Stimulated activated effector memory CD8-positive, alpha-beta T cell treated with anti-CD3 and anti-CD28 coated beads, Interleukin-12 subunit alpha, Interleukin-12 subunit beta, amount 100 ng/mL, for 72 hours (primary cell): ENCODE results near the gene SIGLEC6.

ENCODE experiments used
- ATAC-seq: fragments of 150-1000 bp; cut with Tn5 transposase; 2 replicates; pipeline ENCODE4 v1.10.0; 2021
- DNase-seq, 2 donors: peaks; one replicate each; pipeline ENCODE4 v3.0.0; 2021 to 2022; ENCODE audit warnings: low spot score in 2 of 2
- H3K27ac Mint-ChIP-seq: one replicate; pipeline ENCODE4 v1.8.0; 2022; ENCODE audit warnings: mild to moderate bottlenecking, mixed read lengths
- H3K36me3 Mint-ChIP-seq: one replicate; pipeline ENCODE4 v1.8.0; 2022; ENCODE audit warnings: mild to moderate bottlenecking, mixed read lengths
- H3K4me1 Mint-ChIP-seq: one replicate; pipeline ENCODE4 v1.8.0; 2022; ENCODE audit warnings: mixed read lengths
- H3K4me3 Mint-ChIP-seq: one replicate; pipeline ENCODE4 v1.8.0; 2022; ENCODE audit warnings: mild to moderate bottlenecking, mixed read lengths
- H3K9me3 Mint-ChIP-seq: one replicate; pipeline ENCODE4 v1.8.0; 2022; ENCODE audit warnings: mixed read lengths

The SIGLEC6 gene

DNA sequence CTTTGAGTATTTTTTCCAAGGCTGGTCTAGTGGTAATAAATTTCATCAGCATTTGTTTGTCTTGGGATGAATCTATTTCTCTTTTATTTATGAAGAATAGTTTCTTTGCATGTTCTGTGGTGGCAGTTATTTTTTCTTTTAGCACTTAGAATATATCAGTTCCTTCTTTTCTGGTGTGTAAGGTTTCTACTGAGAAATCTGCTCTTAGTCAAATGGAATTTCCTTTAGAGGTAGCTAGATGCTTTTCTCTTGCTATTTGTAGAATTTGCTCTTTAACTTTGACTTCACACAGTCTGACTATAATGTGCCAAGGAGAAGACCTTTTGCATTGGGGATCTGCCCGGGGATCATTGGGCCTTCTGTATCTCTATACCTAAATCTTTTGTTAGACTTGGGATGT lies 4.1 kb upstream of the SIGLEC6 start:
- Mint-ChIP-seq H3K27ac (no peak overlapping the region), H3K9me3 (no peaks in the 10 kb centered on the region), H3K4me1 (no peaks in the 10 kb centered on the region), H3K36me3 (no peaks in the 10 kb centered on the region), H3K4me3 (no peak overlapping the region)
- no peak for DNase-seq
- ATAC-seq, result no peak

DNA sequence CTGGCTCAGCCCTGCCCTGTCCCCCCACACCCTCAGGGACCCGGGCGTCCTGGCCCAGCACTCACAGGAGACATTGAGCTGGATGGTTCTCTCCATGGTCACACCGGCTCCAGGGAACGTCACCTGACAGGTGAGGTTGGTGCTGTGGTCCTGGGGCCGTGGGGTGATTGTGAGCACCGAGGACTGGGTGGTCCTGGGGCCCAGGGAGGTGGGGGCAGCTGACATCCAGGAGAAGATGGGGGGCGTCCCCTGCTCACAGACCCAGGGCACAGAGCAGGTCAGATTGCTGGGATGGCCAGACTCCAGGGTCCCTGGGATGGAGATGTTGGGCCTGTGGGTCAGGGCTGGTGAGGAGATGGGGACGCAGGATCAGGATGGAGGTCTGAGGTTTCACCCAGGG lies 854 bp downstream of the SIGLEC6 start:
- Mint-ChIP-seq H3K27ac (no peak overlapping the region), H3K9me3 (no peaks in the 10 kb centered on the region), H3K4me3 (no peak overlapping the region), H3K36me3 (no peaks in the 10 kb centered on the region), H3K4me1 (no peaks in the 10 kb centered on the region)
- ATAC-seq, result peak; percentile 14
- no peak for DNase-seq

DNA sequence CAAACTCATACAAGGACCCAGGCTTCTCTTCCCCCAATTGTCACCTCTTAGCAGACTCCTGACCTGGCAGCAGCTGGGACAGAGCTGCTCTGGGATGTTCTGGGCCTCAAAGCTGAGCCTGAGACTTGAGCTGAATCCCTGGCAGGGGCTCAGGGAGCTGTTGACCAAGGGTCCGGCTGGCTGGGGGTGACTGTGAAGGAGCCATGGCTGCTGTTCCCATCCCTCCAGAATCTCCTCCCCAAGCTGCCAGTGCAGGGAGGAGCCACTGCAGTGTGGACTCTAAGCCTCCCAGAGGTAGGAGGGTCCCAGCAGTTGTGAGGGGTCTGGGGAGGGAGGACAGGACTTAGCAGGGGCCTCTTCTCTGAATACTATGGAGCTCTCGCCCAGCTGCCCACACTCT lies 2.2 kb downstream of the SIGLEC6 start:
- no peak for ATAC-seq
- Mint-ChIP-seq H3K4me3 (no peak overlapping the region), H3K4me1 (no peaks in the 10 kb centered on the region), H3K36me3 (no peaks in the 10 kb centered on the region), H3K27ac (no peak overlapping the region), H3K9me3 (no peaks in the 10 kb centered on the region)
- no peak for DNase-seq

DNA sequence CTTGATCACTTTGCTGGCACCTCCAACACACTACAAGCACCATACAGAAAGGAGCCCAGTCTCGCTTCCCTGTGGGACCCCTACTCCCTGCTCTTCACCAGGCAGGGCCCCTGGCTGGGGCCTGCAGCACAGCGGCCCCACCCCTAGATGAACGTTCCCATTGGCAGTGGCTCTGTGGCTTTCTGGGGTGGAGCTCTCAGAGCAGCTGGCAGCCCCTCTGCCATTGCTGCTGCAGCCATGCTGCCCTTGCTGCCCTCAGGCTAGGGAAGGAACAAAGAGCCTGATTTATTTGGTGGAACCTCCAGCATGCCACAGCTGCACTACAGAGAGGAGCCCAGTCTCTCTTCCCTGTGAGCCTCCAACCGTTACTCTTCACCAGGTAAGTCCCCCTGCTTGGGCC lies 5.8 kb downstream of the SIGLEC6 start:
- H3K4me3 Mint-ChIP-seq, result no peak overlapping the region
- DNase-seq, result no peak
- no peaks in the 10 kb centered on the region for H3K4me1 Mint-ChIP-seq
- no peak overlapping the region for H3K27ac Mint-ChIP-seq
- H3K9me3 Mint-ChIP-seq, result no peaks in the 10 kb centered on the region
- peak; percentile 19 for ATAC-seq
- no peaks in the 10 kb centered on the region for H3K36me3 Mint-ChIP-seq

DNA sequence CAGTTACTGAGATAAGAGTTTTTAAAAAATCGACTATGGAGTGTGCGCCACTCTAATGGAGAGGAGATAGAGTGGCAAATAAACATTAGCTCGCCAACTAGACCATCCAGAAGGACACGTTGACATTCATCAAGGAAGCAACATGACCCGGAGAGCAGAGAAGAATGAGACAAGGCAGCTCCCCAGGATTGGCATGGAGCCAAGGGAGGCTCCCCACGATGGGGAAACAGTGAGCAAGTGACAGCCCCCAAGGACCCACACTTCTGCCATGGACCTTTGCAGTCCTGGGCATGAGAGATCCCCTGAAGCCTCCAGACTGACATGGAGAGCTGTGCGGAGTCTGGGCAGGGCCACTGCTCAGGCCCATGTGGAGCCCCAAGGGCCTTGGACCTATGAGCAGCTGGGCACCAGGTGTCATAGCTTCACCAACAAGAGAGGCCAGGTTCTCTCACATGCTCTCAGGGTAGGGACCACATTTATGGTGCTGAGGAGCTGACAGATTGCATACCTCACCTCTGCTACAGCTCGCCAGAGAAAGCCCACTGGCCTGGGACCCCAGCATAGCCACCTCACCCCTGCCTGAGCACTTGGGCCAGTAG lies 6.7 kb downstream of the SIGLEC6 start:
- peak; percentile 21 for ATAC-seq
- Mint-ChIP-seq H3K4me1 (no peaks in the 10 kb centered on the region), H3K36me3 (no peaks in the 10 kb centered on the region), H3K9me3 (no peaks in the 10 kb centered on the region), H3K4me3 (no peak overlapping the region), H3K27ac (no peak overlapping the region)
- DNase-seq, result peak in 1 of 2 donors; percentile 6

DNA sequence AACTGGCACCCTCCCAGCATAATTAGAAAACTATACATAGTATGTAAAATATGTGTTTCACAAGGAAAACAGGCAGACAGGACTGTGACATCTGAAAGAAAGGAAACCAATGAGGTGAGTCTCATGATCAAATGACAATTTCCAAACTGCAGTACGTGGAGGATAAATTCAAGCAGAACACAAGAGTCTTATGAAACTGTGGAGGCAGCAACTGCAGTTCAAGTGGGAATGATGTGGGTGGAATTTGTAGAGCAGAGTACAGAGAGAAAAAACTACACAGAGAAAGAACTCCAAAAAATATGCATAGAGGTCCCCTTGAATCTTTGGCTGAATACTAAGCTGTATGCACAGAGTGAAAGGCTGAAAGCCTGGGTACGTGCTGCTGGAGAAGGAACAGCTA lies 9.7 kb downstream of the SIGLEC6 start:
- DNase-seq, result peak in 1 of 2 donors; percentile 18
- ATAC-seq, result no peak
- Mint-ChIP-seq H3K27ac (no peak overlapping the region), H3K36me3 (no peaks in the 10 kb centered on the region), H3K4me3 (no peak overlapping the region), H3K9me3 (peaks cover 3% of the 10 kb centered on the region), H3K4me1 (no peaks in the 10 kb centered on the region)

DNA sequence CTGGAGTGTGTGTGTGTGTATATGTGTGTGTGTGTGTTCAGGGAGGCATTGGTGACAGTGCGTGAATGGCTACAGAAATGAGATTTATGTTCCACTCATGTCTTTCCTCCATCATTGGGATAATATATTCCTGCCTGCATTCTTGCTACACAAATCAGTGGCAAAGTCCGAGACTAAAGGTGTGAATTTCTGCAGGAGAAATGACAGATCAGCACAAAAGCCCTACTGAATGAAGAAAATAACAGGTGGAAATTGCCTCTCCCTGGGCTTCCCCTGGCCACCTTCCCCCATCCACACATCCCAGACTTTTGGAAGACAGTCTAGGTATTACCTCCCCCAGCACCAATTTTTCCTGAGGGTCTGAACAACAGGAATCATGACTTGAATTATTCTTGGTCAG lies 10.1 kb downstream of the SIGLEC6 start:
- DNase-seq (peak in 1 of 2 donors; percentile 4), ATAC-seq (no peak)
- no peak overlapping the region for H3K27ac Mint-ChIP-seq
- no peaks in the 10 kb centered on the region for H3K4me1 Mint-ChIP-seq
- H3K4me3 Mint-ChIP-seq, result no peak overlapping the region
- no peaks in the 10 kb centered on the region for H3K36me3 Mint-ChIP-seq
- peaks cover 3% of the 10 kb centered on the region for H3K9me3 Mint-ChIP-seq

DNA sequence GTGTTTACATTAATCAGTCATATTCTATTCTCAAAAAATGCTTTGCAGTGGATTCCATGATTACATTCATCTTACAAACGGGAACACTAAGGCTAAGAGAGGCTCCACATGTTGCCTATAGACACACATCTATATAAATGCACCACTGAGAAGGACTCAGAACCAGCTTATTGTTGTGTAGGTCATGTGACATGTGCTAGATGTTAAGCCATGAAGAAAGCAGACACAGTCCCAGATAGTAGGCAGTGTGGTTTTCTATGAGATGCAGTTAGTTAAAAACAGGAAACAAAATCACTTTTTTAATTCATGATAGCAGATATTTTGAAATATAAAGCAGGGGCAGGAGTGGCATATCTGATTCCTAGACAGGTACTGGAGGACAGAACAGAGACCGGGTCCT lies 10.7 kb downstream of the SIGLEC6 start:
- no peak overlapping the region for H3K27ac Mint-ChIP-seq
- DNase-seq, result no peak
- no peaks in the 10 kb centered on the region for H3K36me3 Mint-ChIP-seq
- peaks cover 3% of the 10 kb centered on the region for H3K9me3 Mint-ChIP-seq
- no peak overlapping the region for H3K4me3 Mint-ChIP-seq
- H3K4me1 Mint-ChIP-seq, result no peaks in the 10 kb centered on the region
- no peak for ATAC-seq

DNA sequence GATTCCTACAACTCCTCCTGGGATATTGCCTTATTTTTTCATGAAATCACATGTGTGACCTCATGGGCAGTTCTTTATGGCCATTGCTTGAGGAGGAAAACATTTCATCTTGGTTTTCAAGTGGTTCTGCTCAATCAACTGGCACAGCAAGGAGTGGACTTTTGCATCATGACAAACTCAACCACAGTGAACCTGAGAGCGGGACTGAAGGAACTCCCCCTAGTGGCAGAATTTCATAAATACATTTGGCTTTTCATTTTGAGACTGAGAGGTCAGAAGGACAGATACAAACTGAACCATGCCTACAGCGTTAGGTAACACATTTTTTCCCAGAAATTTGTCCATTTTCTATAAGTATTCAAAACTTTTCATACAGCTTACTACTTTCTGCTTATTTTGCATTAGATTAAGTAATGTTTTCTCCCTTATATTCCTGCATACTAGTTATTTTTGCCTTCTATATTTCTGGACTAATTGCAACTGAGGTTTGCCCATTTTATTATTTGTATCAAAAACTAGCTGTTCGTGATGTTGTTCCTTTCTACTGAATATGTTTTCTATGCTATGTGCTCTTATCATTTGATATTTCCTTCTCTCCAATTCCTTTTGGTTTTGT lies 16.5 kb downstream of the SIGLEC6 start:
- DNase-seq (peak in 1 of 2 donors; percentile 51), ATAC-seq (peak; percentile 76)
- Mint-ChIP-seq H3K9me3 (peaks cover 3% of the 10 kb centered on the region), H3K4me3 (no peak overlapping the region), H3K36me3 (no peaks in the 10 kb centered on the region), H3K4me1 (peaks cover 12% of the 10 kb centered on the region), H3K27ac (no peak overlapping the region)

DNA sequence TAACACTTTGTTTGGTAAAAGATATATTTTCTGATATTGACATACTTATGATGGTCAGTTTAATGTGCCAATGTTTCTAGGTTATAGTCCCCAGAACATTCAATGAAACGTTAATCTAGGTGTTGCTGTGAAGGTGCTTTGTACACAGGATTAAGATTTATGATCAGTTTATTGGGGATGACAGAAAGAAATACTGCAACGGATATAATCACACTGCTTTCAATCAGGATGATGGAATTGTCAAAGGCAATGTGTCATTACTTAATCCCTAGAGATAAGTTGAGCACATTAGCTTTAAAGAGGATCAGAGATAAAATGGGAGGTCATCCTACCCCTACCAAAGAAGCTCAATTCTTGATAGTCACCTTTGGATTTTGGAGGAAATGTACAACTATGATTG lies 17.5 kb downstream of the SIGLEC6 start:
- DNase-seq (no peak), ATAC-seq (no peak)
- Mint-ChIP-seq H3K27ac (no peak overlapping the region), H3K36me3 (no peaks in the 10 kb centered on the region), H3K9me3 (peaks cover 3% of the 10 kb centered on the region), H3K4me1 (peaks cover 12% of the 10 kb centered on the region), H3K4me3 (no peak overlapping the region)

DNA sequence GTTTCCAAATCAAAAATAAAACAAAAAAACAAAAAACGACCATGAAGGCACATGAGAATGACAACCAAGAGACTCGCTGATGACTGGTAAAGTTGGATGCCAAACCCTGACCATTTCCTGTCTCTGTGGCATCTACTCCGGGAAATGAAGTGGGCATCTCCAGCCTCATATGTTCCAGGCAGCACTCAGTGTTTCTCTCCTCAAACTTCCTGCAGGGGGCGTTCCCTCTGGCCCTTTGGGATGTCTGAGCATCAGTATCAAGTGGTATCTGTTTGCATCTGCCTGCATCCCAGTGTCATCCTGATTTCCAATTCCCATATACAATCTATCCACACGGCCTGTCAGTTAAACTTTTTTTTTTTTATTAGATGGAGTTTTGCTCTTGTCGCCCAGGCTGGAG lies 20.1 kb downstream of the SIGLEC6 start:
- no peaks in the 10 kb centered on the region for H3K36me3 Mint-ChIP-seq
- peaks cover 12% of the 10 kb centered on the region for H3K4me1 Mint-ChIP-seq
- peak; percentile 61 for ATAC-seq
- H3K9me3 Mint-ChIP-seq, result no peaks in the 10 kb centered on the region
- DNase-seq, result peak in 1 of 2 donors; percentile 49
- H3K4me3 Mint-ChIP-seq, result no peak overlapping the region
- H3K27ac Mint-ChIP-seq, result no peak overlapping the region

DNA sequence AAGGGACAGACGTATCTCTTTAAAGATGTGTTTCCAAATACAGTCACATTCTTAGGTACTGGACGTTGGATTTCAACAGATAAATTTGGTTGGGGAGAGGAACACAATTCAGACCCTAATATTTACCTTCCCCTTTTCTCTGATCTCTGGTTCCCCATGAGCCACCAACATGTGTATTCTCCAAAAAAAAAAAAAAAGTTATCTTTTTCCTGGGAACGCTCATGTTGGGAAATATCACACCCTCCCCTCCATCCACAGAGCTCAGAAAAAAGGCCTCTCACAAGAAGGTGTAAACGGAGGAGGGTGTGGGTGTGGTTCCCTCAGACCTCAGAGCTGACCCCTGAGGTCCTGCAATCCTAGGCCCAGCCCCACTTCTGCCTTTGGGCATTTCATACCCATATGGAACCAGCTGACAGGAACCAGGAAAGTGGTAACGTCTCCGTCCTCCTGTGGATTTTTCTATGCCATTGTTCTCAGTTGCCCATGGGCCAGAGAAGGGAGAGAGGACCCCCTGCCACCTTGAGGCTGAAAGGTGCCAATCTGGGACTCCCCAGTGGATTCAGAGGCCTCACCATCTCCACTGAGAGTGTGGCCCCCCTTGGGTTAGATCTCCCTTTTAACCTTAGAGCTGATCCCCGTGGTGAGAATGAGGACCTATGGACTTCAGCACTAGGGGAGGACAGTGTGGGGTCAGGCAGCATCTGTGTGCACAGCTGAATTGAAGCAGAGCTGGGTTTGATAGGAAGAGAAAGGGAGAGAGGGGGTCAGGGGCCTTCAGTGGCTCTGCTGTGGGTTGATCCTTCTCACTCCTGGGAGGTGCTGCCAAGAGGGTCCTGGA lies 21.4 kb downstream of the SIGLEC6 start:
- Mint-ChIP-seq H3K36me3 (no peaks in the 10 kb centered on the region), H3K4me1 (peaks cover 12% of the 10 kb centered on the region), H3K9me3 (no peaks in the 10 kb centered on the region), H3K27ac (no peak overlapping the region), H3K4me3 (no peak overlapping the region)
- DNase-seq (no peak), ATAC-seq (no peak)

DNA sequence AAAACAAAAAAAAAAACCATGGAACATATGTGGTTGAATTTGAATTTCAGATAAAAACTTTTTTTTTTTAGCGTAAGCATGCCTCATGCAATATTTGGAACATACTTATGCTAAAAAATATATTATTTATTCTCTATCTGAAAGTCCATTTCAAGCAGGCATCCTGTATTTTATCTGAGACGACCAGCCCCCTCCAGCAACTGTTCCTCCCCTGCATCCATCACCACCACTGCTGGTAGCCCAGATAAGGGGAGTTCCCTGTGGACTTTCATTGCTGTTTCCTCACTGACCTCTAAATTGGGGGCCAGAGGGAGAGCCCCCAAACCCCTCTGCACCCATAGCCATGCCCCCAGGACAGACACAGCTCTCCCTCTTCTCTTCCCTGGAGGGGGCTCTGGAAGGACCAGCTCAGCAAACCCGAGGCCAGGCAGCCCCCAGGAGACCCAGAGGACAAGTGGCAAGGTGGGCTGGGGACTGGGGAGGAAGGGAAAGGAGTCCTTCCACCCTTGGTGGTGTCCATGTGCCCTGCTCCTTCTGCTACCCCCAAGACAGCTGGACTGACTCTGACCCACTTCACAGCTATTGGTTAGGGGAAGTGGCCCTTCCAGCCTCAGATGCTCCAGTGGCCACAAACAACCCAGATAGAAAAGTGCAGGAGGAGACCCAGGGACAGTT lies 23.3 kb downstream of the SIGLEC6 start:
- Mint-ChIP-seq H3K4me1 (peaks cover 12% of the 10 kb centered on the region), H3K27ac (peak overlapping the region; percentile 54), H3K9me3 (peaks cover 4% of the 10 kb centered on the region), H3K4me3 (no peak overlapping the region), H3K36me3 (no peaks in the 10 kb centered on the region)
- no peak for ATAC-seq
- no peak for DNase-seq

DNA sequence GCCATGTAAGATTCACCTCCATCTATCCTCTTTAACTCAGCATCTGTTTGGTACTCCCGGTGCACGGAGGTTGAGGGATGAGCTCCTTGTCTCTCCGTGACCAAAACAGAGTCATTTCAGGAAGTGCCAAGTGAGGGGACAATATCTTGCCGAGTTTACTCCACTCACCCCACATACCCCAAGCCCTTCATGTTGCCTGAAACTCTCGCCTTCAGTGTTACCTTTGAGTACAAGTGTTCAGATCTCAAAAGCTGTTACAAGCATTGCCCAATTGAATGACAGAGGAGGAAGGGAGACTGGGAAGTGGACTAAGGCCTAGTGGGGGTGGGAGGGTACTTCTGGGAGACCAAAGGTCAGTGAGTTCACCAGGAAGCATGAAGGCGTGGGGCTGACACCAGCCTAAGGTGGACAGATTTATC lies 23.8 kb downstream of the SIGLEC6 start:
- no peaks in the 10 kb centered on the region for H3K36me3 Mint-ChIP-seq
- no peak for ATAC-seq
- H3K27ac Mint-ChIP-seq, result peak overlapping the region; percentile 54

DNA sequence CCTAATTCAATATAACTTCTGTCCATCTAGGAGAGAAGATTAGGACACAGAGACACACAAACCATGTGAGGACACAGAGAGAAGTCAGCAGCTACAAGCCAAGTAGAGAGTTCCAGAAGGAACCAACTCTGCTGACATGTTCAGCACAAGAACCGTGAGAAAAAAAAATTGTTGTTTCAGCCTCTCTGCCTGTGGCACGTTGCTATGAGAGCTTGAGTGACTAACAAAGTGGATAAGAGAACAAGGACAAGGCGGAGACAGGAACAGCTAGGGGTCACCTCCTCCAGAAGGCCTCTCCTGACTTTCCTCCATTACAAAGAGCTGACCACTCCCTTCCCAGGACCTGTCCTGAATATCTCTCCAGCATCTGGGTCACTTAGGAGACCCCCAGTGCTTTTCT lies 24.3 kb downstream of the SIGLEC6 start:
- ATAC-seq (no peak), DNase-seq (no peak)
- H3K9me3 Mint-ChIP-seq, result peaks cover 4% of the 10 kb centered on the region
- peaks cover 14% of the 10 kb centered on the region for H3K4me1 Mint-ChIP-seq
- H3K36me3 Mint-ChIP-seq, result no peaks in the 10 kb centered on the region
- H3K4me3 Mint-ChIP-seq, result no peak overlapping the region
- peak overlapping the region; percentile 54 for H3K27ac Mint-ChIP-seq

More for the DNA sequence above, 23.8 kb downstream of the SIGLEC6 start:
- H3K9me3 Mint-ChIP-seq, result peaks cover 4% of the 10 kb centered on the region
- peaks cover 12% of the 10 kb centered on the region for H3K4me1 Mint-ChIP-seq
- no peak overlapping the region for H3K4me3 Mint-ChIP-seq
- DNase-seq, result no peak
